IMR-90 (cell line): Measurements from ENCODE around the gene DCANP1. TPM values are rescaled to one million over a fixed set of nuclear protein-coding genes. Genes with fewer than 3 reads are reported as not detected.

Source experiments
- ATAC-seq: fragments of 200-7000 bp; cut with Tn5 transposase; 2 replicates; pipeline ENCODE4 v1.9.1; 2020; ENCODE audit warnings: low read depth, mild to moderate bottlenecking, moderate library complexity
- BruUV-seq: library from RNA; stranded (reverse); fragments of 400-500 nt; replicated peaks from 2 replicates; lab custom pipeline; 2021; lab: Mats Ljungman, UMichigan
- CTCF ChIA-PET: fragments of 300-600 bp; formaldehyde crosslinking; extraction: SDS; loops from one replicate; lab custom pipeline; 2021; ENCODE audit warnings: antibody characterized with exemption; lab: Yijun Ruan, JAX
- POLR2A ChIA-PET: fragments of 300-600 bp; sonication (Branson Sonifier 250); formaldehyde crosslinking; loops from one replicate; lab custom pipeline; 2022; ENCODE audit warnings: antibody characterized with exemption; ENCODE audit not compliant: unreplicated experiment; lab: Charles Lee
- DNase-seq: peaks from one replicate; pipeline ENCODE4 v3.0.0; 2013
- H2AFZ ChIP-seq: replicated peaks from 2 replicates; pipeline ENCODE3; 2013; ENCODE audit warnings: low read length, mild to moderate bottlenecking; ENCODE audit not compliant: poor library complexity
- H2AK5ac ChIP-seq: 2 replicates; pipeline ENCODE4 v1.6.1; 2013; ENCODE audit warnings: low read depth, low read length, inconsistent platforms
- H2AK9ac ChIP-seq: replicated peaks from 2 replicates; pipeline ENCODE3; 2013; ENCODE audit warnings: mild to moderate bottlenecking, low read depth, low read length, moderate library complexity; ENCODE audit not compliant: poor library complexity
- H2BK120ac ChIP-seq: 2 replicates; pipeline ENCODE4 v1.6.1; 2013; ENCODE audit warnings: low read depth, low read length, inconsistent platforms
- H2BK15ac ChIP-seq: 3 replicates; pipeline ENCODE4 v1.6.1; 2013; ENCODE audit warnings: low read depth, low read length, inconsistent platforms
- H2BK20ac ChIP-seq: 2 replicates; pipeline ENCODE4 v1.6.1; 2013; ENCODE audit warnings: low read depth, mild to moderate bottlenecking, inconsistent platforms, low read length, moderate library complexity
- H2BK5ac ChIP-seq: 2 replicates; pipeline ENCODE4 v1.6.1; 2013; ENCODE audit warnings: mild to moderate bottlenecking, low read depth, low read length, inconsistent platforms; ENCODE audit not compliant: poor library complexity, severe bottlenecking
- H3K14ac ChIP-seq: replicated peaks from 2 replicates; pipeline ENCODE4 v1.6.1; 2013; ENCODE audit warnings: low read depth, low read length, inconsistent platforms
- H3K18ac ChIP-seq: 2 replicates; pipeline ENCODE4 v1.6.1; 2013; ENCODE audit warnings: low read depth, low read length, control low read depth
- H3K23ac ChIP-seq: 2 replicates; pipeline ENCODE4 v1.6.1; 2013; ENCODE audit warnings: low read depth, low read length, inconsistent platforms
- H3K27ac ChIP-seq: 2 replicates; pipeline ENCODE4 v1.5.1; 2013; ENCODE audit warnings: mild to moderate bottlenecking, control low read depth, low read length; ENCODE audit not compliant: insufficient read depth
- H3K27me3 ChIP-seq: 2 replicates; pipeline ENCODE4 v1.6.1; 2013; ENCODE audit warnings: low read length; ENCODE audit not compliant: control insufficient read depth, insufficient read depth
- H3K36me3 ChIP-seq: 2 replicates; pipeline ENCODE4 v1.6.1; 2013; ENCODE audit warnings: low read length, mixed read lengths; ENCODE audit not compliant: control insufficient read depth, insufficient read depth
- H3K4ac ChIP-seq: 2 replicates; pipeline ENCODE4 v1.6.1; 2013; ENCODE audit warnings: low read depth, low read length, inconsistent platforms
- H3K4me1 ChIP-seq: 2 replicates; pipeline ENCODE4 v1.6.1; 2013; ENCODE audit warnings: low read length, mixed read lengths; ENCODE audit not compliant: control insufficient read depth, insufficient read depth
- H3K4me2 ChIP-seq: 2 replicates; pipeline ENCODE4 v1.6.1; 2013; ENCODE audit warnings: low read depth, mild to moderate bottlenecking, control low read depth, low read length, moderate library complexity
- H3K4me3 ChIP-seq: 2 replicates; pipeline ENCODE4 v1.5.1; 2013; ENCODE audit warnings: low read depth, mild to moderate bottlenecking, control low read depth, low read length, moderate library complexity; ENCODE audit not compliant: insufficient read depth
- H3K56ac ChIP-seq: 2 replicates; pipeline ENCODE4 v1.6.1; 2013; ENCODE audit warnings: low read length, inconsistent platforms; ENCODE audit not compliant: insufficient read depth; ENCODE audit errors: extremely low read depth
- H3K79me1 ChIP-seq, 2 experiments: 2 replicates each; pipeline ENCODE4 v1.6.1; 2013; ENCODE audit warnings: low read length in 2 of 2, inconsistent platforms in 1 of 2, low read depth in 1 of 2
- H3K9ac ChIP-seq: 2 replicates; pipeline ENCODE4 v1.6.1; 2013; ENCODE audit warnings: low read depth, low read length, control low read depth
- H3K9me1 ChIP-seq: 2 replicates; pipeline ENCODE4 v1.6.1; 2013; ENCODE audit warnings: low read length, inconsistent platforms; ENCODE audit not compliant: insufficient read depth
- H3K9me3 ChIP-seq: 2 replicates; pipeline ENCODE4 v1.6.1; 2013; ENCODE audit warnings: low read length; ENCODE audit not compliant: control insufficient read depth, insufficient read depth
- H4K20me1 ChIP-seq: 2 replicates; pipeline ENCODE4 v1.6.1; 2013; ENCODE audit warnings: low read length, inconsistent platforms; ENCODE audit not compliant: insufficient read depth
- H4K5ac ChIP-seq: 2 replicates; pipeline ENCODE4 v1.6.1; 2013; ENCODE audit warnings: mild to moderate bottlenecking, low read depth, low read length, control low read depth
- H4K8ac ChIP-seq, 2 experiments: 2 replicates each; pipeline ENCODE4 v1.6.1; 2013; ENCODE audit warnings: low read depth in 2 of 2, low read length in 2 of 2, control low read depth in 1 of 2, inconsistent platforms in 1 of 2
- H4K91ac ChIP-seq: 2 replicates; pipeline ENCODE4 v1.6.1; 2013; ENCODE audit warnings: low read depth, low read length, inconsistent platforms; ENCODE audit not compliant: insufficient read depth
- MAFK ChIP-seq: IDR thresholded peaks from 2 replicates; pipeline ENCODE4 v1.6.1; 2012; ENCODE audit warnings: low read depth, low read length, improper control_type of control experiment
- MXI1 ChIP-seq: IDR thresholded peaks from 2 replicates; pipeline ENCODE4 v1.6.1; 2012; ENCODE audit warnings: low read depth, mild to moderate bottlenecking, low read length, moderate library complexity, borderline replicate concordance
- WGBS, 2 experiments: methylation state at CpG; one replicate each; pipeline versions ENCODE4 v1.1.5 to v1.1.7; 2013; ENCODE audit warnings: missing lambda C conversion rate in 2 of 2; ENCODE audit not compliant: insufficient read length in 1 of 2; ENCODE audit errors: extremely low coverage in 2 of 2; 5-methylcytosine and 5-hydroxymethylcytosine counted together
- dilution Hi-C: fragments of 300-500 bp; cut with HindIII; formaldehyde crosslinking; loops from one replicate; pipeline ENCODE4 v1.14.3; 2018; ENCODE audit warnings: low sequenced_read_pairs; ENCODE audit not compliant: unreplicated experiment
- in situ Hi-C: fragments of 300-500 bp; cut with MboI; formaldehyde crosslinking; loops from 3 replicates; pipeline ENCODE4 v1.14.3; 2019; ENCODE audit warnings: low sequenced_read_pairs, inconsistent platforms, mixed read lengths
- intact Hi-C: fragments of 100-400 bp; cut with micrococcal nuclease; formaldehyde crosslinking; loops from 2 replicates; pipeline ENCODE4 v1.10.0; 2022
- polyA plus RNA-seq, 3 experiments: library from polyadenylated mRNA; depleted of rRNA; stranded (reverse); fragments of >200 nt; gene quantifications; 2 replicates each; pipeline ENCODE4 v1.2.3, GENCODE V29; 2012; ENCODE audit warnings: low replicate concordance in 1 of 3
- total RNA-seq: library from RNA; depleted of rRNA; stranded (reverse); fragments of >200 nt; gene quantifications from 2 replicates; pipeline ENCODE4 v1.2.3, GENCODE V29; 2012

The DCANP1 gene
- total and polyA plus RNA-seq, 2 of the 4 experiments (the other 2 are of a cell fraction), result not detected

DNA sequence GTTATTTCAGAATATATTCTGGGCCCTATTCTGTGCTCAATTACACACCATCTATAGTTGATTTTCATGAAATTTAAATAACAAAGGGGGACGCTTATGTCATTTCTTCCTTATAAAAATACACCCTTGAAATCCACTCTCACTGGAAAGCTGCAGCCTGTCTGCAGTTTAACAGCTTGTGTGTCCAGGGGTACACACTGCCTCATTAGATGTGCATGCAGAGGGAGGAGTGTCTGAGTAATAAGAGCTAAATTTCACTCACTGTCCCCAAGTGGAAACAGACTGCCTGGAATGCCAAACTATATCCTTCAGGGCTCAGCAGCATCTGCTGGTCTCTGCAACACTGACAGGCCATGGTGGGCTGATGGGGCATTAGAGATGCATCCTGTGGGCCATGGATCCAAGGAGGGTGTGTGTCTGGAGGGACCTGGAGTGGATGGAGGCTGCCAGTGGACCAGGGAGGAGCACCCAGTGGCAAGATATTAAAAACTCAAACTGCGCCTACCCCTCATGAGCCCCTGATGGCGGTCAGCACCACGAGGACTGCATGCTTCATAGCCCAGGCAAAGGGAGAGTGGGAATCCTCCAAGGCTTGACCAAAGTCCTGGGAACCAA lies 20.8 kb upstream of the DCANP1 start:
- in situ Hi-C loops, result loop anchor here (5.0 to 10.0 kb wide), 2 partner anchors 84 to 367 kb away; partner anchors contain the start of gene SLC25A48
- H2BK5ac ChIP-seq, result no peak overlapping the region

More for the DNA sequence above, 20.8 kb upstream of the DCANP1 start:
- Histone ChIP-seq H3K56ac (no peak overlapping the region), H3K4me1 (no peaks in the 10 kb centered on the region), H2BK20ac (no peak overlapping the region), H3K4ac (no peak overlapping the region), H3K9me3 (no peaks in the 10 kb centered on the region), H2BK120ac (no peak overlapping the region), H3K4me3 (no peak overlapping the region), H4K8ac (no peak overlapping the region), H3K9me1 (no peaks in the 10 kb centered on the region), H3K14ac (no peak overlapping the region), H2AK5ac (no peak overlapping the region), H2AK9ac (no peak overlapping the region), H2BK15ac (no peak overlapping the region), H3K4me2 (no peak overlapping the region), H4K91ac (no peak overlapping the region), H3K18ac (no peak overlapping the region), H3K27ac (no peak overlapping the region), H3K27me3 (peaks cover 69% of the 10 kb centered on the region), H3K23ac (no peak overlapping the region), H4K20me1 (no peaks in the 10 kb centered on the region), H3K9ac (no peak overlapping the region), H3K79me1 (no peaks in the 10 kb centered on the region), H2AFZ (no peak overlapping the region), H3K36me3 (no peaks in the 10 kb centered on the region), H4K5ac (no peak overlapping the region)
- dilution Hi-C loops (loop anchor here (25.0 kb wide), 1 partner anchor 94 kb away; no protein-coding TSS in a partner anchor), intact Hi-C loops (no loop called here)
- ATAC-seq (no peak), DNase-seq (no peak)
- TF ChIP-seq MAFK, result no peak
- TF ChIP-seq MXI1, result no peak
- no TSS peak for BruUV-seq
- ChIA-PET POLR2A (no interaction called here), CTCF (interaction anchor here (4.1 to 4.9 kb wide), 2 partner anchors 83 to 98 kb away, joined by 36 to 108 read pairs; no protein-coding TSS in a partner anchor)
- WGBS, 2 experiments, result 83% methylated on average over 2 of the region's 4 CpGs; no CpG with 5 or more reads in 1 of the 2 experiments
